DOHH2 (cell line): Measurements from ENCODE around the gene YWHAB.

Source experiments
- EZH2phosphoT487 ChIP-seq: fragments of 200-600 bp; sonication (generic); IDR thresholded peaks from 2 replicates; pipeline ENCODE4 v1.6.1; 2017; ENCODE audit warnings: borderline replicate concordance, mild to moderate bottlenecking, antibody characterized with exemption, low read length, moderate library complexity, mixed read lengths
- TF ChIP-seq, protein P1 (sequence below): fragments of 200-600 bp; sonication (generic); IDR thresholded peaks from one replicate; pipeline ENCODE4 v1.5.1; 2014; ENCODE audit warnings: antibody characterized with exemption, mild to moderate bottlenecking, low read depth, low read length; ENCODE audit not compliant: poor library complexity, severe bottlenecking

DNA sequence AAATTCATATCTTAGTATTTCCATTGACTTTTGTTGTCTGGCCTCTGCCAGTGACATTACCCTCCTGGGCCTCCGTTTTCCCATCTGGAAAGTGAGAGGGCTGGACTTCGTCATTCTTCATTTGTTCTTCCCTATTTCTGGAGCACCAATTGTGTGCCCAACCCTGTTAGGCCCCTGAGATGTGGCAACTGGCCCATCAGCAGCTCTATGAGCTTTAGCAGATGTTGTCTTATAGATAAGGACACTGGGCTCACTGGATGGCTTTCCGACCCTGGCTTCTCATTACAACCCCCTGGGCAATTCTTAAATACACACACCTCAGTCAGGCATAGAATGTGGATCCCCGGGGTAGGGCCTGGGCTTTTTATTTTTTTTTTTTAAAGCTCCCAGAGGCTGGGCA lies 39.0 kb downstream of the YWHAB start:
- TF ChIP-seq, protein P1, sequence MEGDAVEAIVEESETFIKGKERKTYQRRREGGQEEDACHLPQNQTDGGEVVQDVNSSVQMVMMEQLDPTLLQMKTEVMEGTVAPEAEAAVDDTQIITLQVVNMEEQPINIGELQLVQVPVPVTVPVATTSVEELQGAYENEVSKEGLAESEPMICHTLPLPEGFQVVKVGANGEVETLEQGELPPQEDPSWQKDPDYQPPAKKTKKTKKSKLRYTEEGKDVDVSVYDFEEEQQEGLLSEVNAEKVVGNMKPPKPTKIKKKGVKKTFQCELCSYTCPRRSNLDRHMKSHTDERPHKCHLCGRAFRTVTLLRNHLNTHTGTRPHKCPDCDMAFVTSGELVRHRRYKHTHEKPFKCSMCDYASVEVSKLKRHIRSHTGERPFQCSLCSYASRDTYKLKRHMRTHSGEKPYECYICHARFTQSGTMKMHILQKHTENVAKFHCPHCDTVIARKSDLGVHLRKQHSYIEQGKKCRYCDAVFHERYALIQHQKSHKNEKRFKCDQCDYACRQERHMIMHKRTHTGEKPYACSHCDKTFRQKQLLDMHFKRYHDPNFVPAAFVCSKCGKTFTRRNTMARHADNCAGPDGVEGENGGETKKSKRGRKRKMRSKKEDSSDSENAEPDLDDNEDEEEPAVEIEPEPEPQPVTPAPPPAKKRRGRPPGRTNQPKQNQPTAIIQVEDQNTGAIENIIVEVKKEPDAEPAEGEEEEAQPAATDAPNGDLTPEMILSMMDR, result no peak
- TF ChIP-seq EZH2phosphoT487, result no peak
